NOMO-1 (cell line): ENCODE measurements around the gene ECM2.

Source experiments
- DNase-seq, 2 experiments: peaks; one replicate each; lab custom pipeline; 2025; ENCODE audit not compliant: unreplicated experiment in 2 of 2; lab: John Stamatoyannopoulos, UW

Gene ECM2

GRCh38 chr9:92528522-92528849 lies 7.3 kb downstream of the ECM2 start:
- DNase-seq: no peak

GRCh38 chr9:92527832-92528521 lies 7.8 kb downstream of the ECM2 start:
- no peak for DNase-seq

GRCh38 chr9:92527291-92527828 lies 8.4 kb downstream of the ECM2 start:
- DNase-seq: no peak

GRCh38 chr9:92525306-92525705 lies 10.5 kb downstream of the ECM2 start:
- no peak for DNase-seq

GRCh38 chr9:92524881-92525280 lies 10.9 kb downstream of the ECM2 start:
- DNase-seq: no peak

GRCh38 chr9:92522983-92523970 lies 12.5 kb downstream of the ECM2 start:
- no peak for DNase-seq

- DNase-seq: no peak
Measured at GRCh38 chr9:92520837-92521236, 15.0 kb downstream of the ECM2 start.

GRCh38 chr9:92518199-92518598 lies 17.6 kb downstream of the ECM2 start:
- DNase-seq: no peak

GRCh38 chr9:92517046-92517445 lies 18.7 kb downstream of the ECM2 start:
- no peak for DNase-seq

GRCh38 chr9:92516521-92516920 lies 19.3 kb downstream of the ECM2 start:
- no peak for DNase-seq

- no peak for DNase-seq
Measured at GRCh38 chr9:92514635-92515034, 21.2 kb downstream of the ECM2 start.

- no peak for DNase-seq
Measured at GRCh38 chr9:92513349-92513748, 22.4 kb downstream of the ECM2 start.

GRCh38 chr9:92512622-92513021 lies 23.2 kb downstream of the ECM2 start:
- DNase-seq: no peak

- DNase-seq: no peak
Measured at GRCh38 chr9:92510747-92511146, 25.0 kb downstream of the ECM2 start.

- no peak for DNase-seq
Measured at GRCh38 chr9:92509050-92509449, 26.7 kb downstream of the ECM2 start.

- DNase-seq: no peak
Measured at GRCh38 chr9:92508018-92508820, 27.6 kb downstream of the ECM2 start.

GRCh38 chr9:92507496-92507895 lies 28.3 kb downstream of the ECM2 start:
- no peak for DNase-seq

GRCh38 chr9:92507005-92507404 lies 28.8 kb downstream of the ECM2 start:
- no peak for DNase-seq

- no peak for DNase-seq
Measured at GRCh38 chr9:92506184-92506857, 29.5 kb downstream of the ECM2 start.

GRCh38 chr9:92504881-92505280 lies 30.9 kb downstream of the ECM2 start:
- DNase-seq: no peak
